SK-N-SH treated with all-trans-retinoic acid at 6 μM for 48 hours (cell line): ENCODE measurements around the gene MAPK12.

Experiments used
- ATAC-seq: fragments of 200-7000 bp; cut with Tn5 transposase; 3 replicates; pipeline ENCODE4 v1.9.1; 2020; ENCODE audit warnings: mild to moderate bottlenecking, moderate library complexity
- ARNTL ChIP-seq: fragments of 450-650 bp; formaldehyde crosslinking; IDR thresholded peaks from 2 replicates; pipeline ENCODE4 v1.5.0; 2020; ENCODE audit warnings: low read depth, mild to moderate bottlenecking, moderate library complexity, borderline replicate concordance
- BACH2 ChIP-seq: fragments of 250-450 bp; sonication (Bioruptor Pico); IDR thresholded peaks from 2 replicates; pipeline ENCODE4 v1.9.0; 2021; ENCODE audit warnings: mild to moderate bottlenecking, borderline replicate concordance
- CSDC2 ChIP-seq: fragments of 250-450 bp; sonication (Bioruptor Pico); IDR thresholded peaks from 2 replicates; pipeline ENCODE4 v1.5.0; 2020; ENCODE audit warnings: mild to moderate bottlenecking, moderate library complexity
- ESRRG ChIP-seq: fragments of 250-450 bp; sonication (Bioruptor Pico); IDR thresholded peaks from 2 replicates; pipeline ENCODE4 v1.6.1; 2021; ENCODE audit warnings: mild to moderate bottlenecking
- GLIS3 ChIP-seq: fragments of 250-450 bp; sonication (Bioruptor Pico); IDR thresholded peaks from 2 replicates; pipeline ENCODE4 v1.5.0; 2020; ENCODE audit warnings: mild to moderate bottlenecking, moderate library complexity
- ISL1 ChIP-seq: fragments of 250-450 bp; sonication (Bioruptor Pico); IDR thresholded peaks from 2 replicates; pipeline ENCODE4 v2.1.2; 2022; ENCODE audit warnings: mild to moderate bottlenecking, moderate library complexity
- OSR1 ChIP-seq: fragments of 250-450 bp; sonication (Bioruptor Pico); IDR thresholded peaks from 2 replicates; pipeline ENCODE4 v1.8.0; 2022; ENCODE audit warnings: moderate library complexity, mild to moderate bottlenecking, inconsistent platforms
- PATZ1 ChIP-seq: fragments of 250-450 bp; sonication (Bioruptor Pico); IDR thresholded peaks from 2 replicates; pipeline ENCODE4 v1.8.0; 2020; ENCODE audit warnings: mild to moderate bottlenecking, moderate library complexity, borderline replicate concordance
- POU6F1 ChIP-seq: fragments of 250-450 bp; sonication (Bioruptor Pico); IDR thresholded peaks from 2 replicates; pipeline ENCODE4 v1.8.0; 2021; ENCODE audit warnings: low read depth, mild to moderate bottlenecking, moderate library complexity, borderline replicate concordance
- PPARA ChIP-seq: fragments of 250-450 bp; sonication (Bioruptor Pico); IDR thresholded peaks from 2 replicates; pipeline ENCODE4 v1.5.0; 2020; ENCODE audit warnings: mild to moderate bottlenecking, borderline replicate concordance
- RARB ChIP-seq: fragments of 250-450 bp; sonication (Bioruptor Pico); IDR thresholded peaks from 2 replicates; pipeline ENCODE4 v1.8.0; 2021; ENCODE audit warnings: mild to moderate bottlenecking, moderate library complexity
- SNAI2 ChIP-seq: fragments of 250-450 bp; sonication (Bioruptor Pico); IDR thresholded peaks from 2 replicates; pipeline ENCODE4 v1.5.0; 2020; ENCODE audit warnings: mild to moderate bottlenecking, moderate library complexity
- TCF4 ChIP-seq: fragments of 250-450 bp; sonication (Bioruptor Pico); IDR thresholded peaks from 2 replicates; pipeline ENCODE4 v1.8.0; 2021; ENCODE audit warnings: mild to moderate bottlenecking, moderate library complexity, borderline replicate concordance
- TOX ChIP-seq: fragments of 250-450 bp; sonication (Bioruptor Pico); IDR thresholded peaks from 2 replicates; pipeline ENCODE4 v1.8.0; 2021; ENCODE audit warnings: mild to moderate bottlenecking, moderate library complexity, borderline replicate concordance
- TSHZ2 ChIP-seq: fragments of 250-450 bp; sonication (Bioruptor Pico); IDR thresholded peaks from 2 replicates; pipeline ENCODE4 v1.5.0; 2020; ENCODE audit warnings: mild to moderate bottlenecking, moderate library complexity
- ZC3H10 ChIP-seq: fragments of 250-450 bp; sonication (Bioruptor Pico); IDR thresholded peaks from 2 replicates; pipeline ENCODE4 v1.5.1; 2021; ENCODE audit warnings: mild to moderate bottlenecking, moderate library complexity
- ZFP3 ChIP-seq: fragments of 250-450 bp; sonication (Bioruptor Pico); IDR thresholded peaks from 2 replicates; pipeline ENCODE4 v1.5.0; 2020; ENCODE audit warnings: mild to moderate bottlenecking, moderate library complexity
- ZFP30 ChIP-seq: fragments of 450-650 bp; formaldehyde crosslinking; IDR thresholded peaks from 2 replicates; pipeline ENCODE4 v1.5.0; 2022; ENCODE audit warnings: mild to moderate bottlenecking, moderate library complexity
- ZNF565 ChIP-seq: fragments of 450-650 bp; formaldehyde crosslinking; conservative IDR thresholded peaks from 2 replicates; pipeline ENCODE4 v1.5.0; 2020; ENCODE audit warnings: low read depth, mild to moderate bottlenecking, moderate library complexity
- ZNF70 ChIP-seq: fragments of 450-650 bp; formaldehyde crosslinking; IDR thresholded peaks from 2 replicates; pipeline ENCODE4 v1.5.0; 2020; ENCODE audit warnings: mild to moderate bottlenecking, moderate library complexity
- ZNF8 ChIP-seq: fragments of 450-650 bp; formaldehyde crosslinking; IDR thresholded peaks from 2 replicates; pipeline ENCODE4 v1.5.0; 2020; ENCODE audit warnings: mild to moderate bottlenecking, moderate library complexity
- TF ChIP-seq, protein P1 (sequence below): fragments of 250-450 bp; sonication (Bioruptor Pico); IDR thresholded peaks from 2 replicates; pipeline ENCODE4 v1.5.1; 2021; ENCODE audit warnings: mild to moderate bottlenecking, moderate library complexity

Gene MAPK12

GRCh38 chr22:50226063-50226874 is 35.2 kb downstream of the MAPK12 start:
- TF ChIP-seq ZFP30: no peak
- no peak for TF ChIP-seq CSDC2 (CRISPR knock-in tag)
- no peak for TF ChIP-seq TSHZ2 (CRISPR knock-in tag)
- no peak for TF ChIP-seq SNAI2 (CRISPR knock-in tag)
- TF ChIP-seq ZNF8 (CRISPR knock-in tag): no peak
- TF ChIP-seq RARB (CRISPR knock-in tag): no peak
- no peak for TF ChIP-seq TCF4
- TF ChIP-seq OSR1 (CRISPR knock-in tag): no peak
- no peak for TF ChIP-seq TOX (CRISPR knock-in tag)
- TF ChIP-seq ZC3H10 (CRISPR knock-in tag): no peak
- no peak for TF ChIP-seq GLIS3 (CRISPR knock-in tag)
- TF ChIP-seq, protein P1, sequence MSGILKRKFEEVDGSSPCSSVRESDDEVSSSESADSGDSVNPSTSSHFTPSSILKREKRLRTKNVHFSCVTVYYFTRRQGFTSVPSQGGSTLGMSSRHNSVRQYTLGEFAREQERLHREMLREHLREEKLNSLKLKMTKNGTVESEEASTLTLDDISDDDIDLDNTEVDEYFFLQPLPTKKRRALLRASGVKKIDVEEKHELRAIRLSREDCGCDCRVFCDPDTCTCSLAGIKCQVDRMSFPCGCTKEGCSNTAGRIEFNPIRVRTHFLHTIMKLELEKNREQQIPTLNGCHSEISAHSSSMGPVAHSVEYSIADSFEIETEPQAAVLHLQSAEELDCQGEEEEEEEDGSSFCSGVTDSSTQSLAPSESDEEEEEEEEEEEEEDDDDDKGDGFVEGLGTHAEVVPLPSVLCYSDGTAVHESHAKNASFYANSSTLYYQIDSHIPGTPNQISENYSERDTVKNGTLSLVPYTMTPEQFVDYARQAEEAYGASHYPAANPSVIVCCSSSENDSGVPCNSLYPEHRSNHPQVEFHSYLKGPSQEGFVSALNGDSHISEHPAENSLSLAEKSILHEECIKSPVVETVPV: no peak
- TF ChIP-seq ZFP3 (CRISPR knock-in tag): no peak
- TF ChIP-seq PPARA (CRISPR knock-in tag): no peak
- TF ChIP-seq BACH2: no peak
- no peak for TF ChIP-seq ESRRG (CRISPR knock-in tag)
- no peak for TF ChIP-seq ARNTL (CRISPR knock-in tag)
- no peak for TF ChIP-seq ZNF70
- no peak for TF ChIP-seq POU6F1 (CRISPR knock-in tag)
- ATAC-seq: no peak

GRCh38 chr22:50225200-50225969 is 36.1 kb downstream of the MAPK12 start:
- no peak for ATAC-seq
- TF ChIP-seq ISL1 (CRISPR knock-in tag) (no peak), TCF4 (no peak), SNAI2 (CRISPR knock-in tag) (no peak), ZFP30 (no peak), ZC3H10 (CRISPR knock-in tag) (no peak), PATZ1 (CRISPR knock-in tag) (no peak), ZNF565 (no peak), ZNF70 (no peak), OSR1 (CRISPR knock-in tag) (no peak), ZNF8 (CRISPR knock-in tag) (no peak), CSDC2 (CRISPR knock-in tag) (no peak)

DNA sequence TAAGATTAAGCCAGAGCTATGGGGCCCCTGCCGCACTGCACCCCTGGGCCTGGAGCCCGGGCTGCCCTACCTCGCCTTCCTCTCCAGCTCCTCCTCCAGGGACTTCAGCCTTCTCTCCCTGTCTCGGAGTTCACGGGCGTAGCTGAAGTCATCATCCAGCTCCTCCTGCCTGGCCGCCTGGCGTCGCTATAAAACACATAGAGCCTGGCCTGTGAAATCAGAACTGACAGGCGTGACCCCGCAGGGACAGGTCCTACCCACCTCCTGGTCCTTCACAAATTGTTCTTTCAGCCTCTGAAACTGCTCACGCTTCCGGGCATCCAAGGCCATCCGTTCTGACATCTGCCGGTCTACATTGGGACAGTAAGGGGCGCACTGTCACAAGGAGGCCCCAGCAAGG is 37.4 kb downstream of the MAPK12 start:
- no peak for ATAC-seq

More for the DNA sequence above, 37.4 kb downstream of the MAPK12 start:
- TF ChIP-seq PATZ1 (CRISPR knock-in tag): no peak
- TF ChIP-seq ARNTL (CRISPR knock-in tag): no peak
- TF ChIP-seq ZFP3 (CRISPR knock-in tag): no peak
- TF ChIP-seq ZC3H10 (CRISPR knock-in tag): no peak
- TF ChIP-seq GLIS3 (CRISPR knock-in tag): no peak
- no peak for TF ChIP-seq OSR1 (CRISPR knock-in tag)
- no peak for TF ChIP-seq TOX (CRISPR knock-in tag)
- no peak for TF ChIP-seq ZFP30
